Loucy (cell line): ENCODE results near the gene SULT1A3.
"Not testable (repeated sequence)": the region's sequence is repeated elsewhere in the genome, so short reads cannot be mapped to it uniquely, and the experiment has no call there.

ENCODE experiments used
- H2AFZ ChIP-seq: fragments of 200-600 bp; sonication (generic); 2 replicates; pipeline ENCODE4 v1.6.0; 2016; ENCODE audit warnings: antibody characterized with exemption, mild to moderate bottlenecking, low read length, moderate library complexity
- H3F3A ChIP-seq: fragments of 200-600 bp; 2 replicates; pipeline ENCODE4 v1.6.0; 2016; ENCODE audit warnings: antibody characterized with exemption, low read depth, mild to moderate bottlenecking
- H3K27me3 ChIP-seq: fragments of 200-600 bp; sonication (generic); 2 replicates; pipeline ENCODE4 v1.6.1; 2014; ENCODE audit warnings: low read length, mild to moderate bottlenecking; ENCODE audit not compliant: insufficient read depth, poor library complexity, severe bottlenecking
- H3K36me3 ChIP-seq: fragments of 200-600 bp; sonication (generic); 2 replicates; pipeline ENCODE4 v1.6.1; 2016; ENCODE audit warnings: low read length; ENCODE audit not compliant: insufficient read depth
- H3K4me1 ChIP-seq: fragments of 200-600 bp; sonication (generic); 2 replicates; pipeline ENCODE4 v1.5.1; 2014; ENCODE audit warnings: low read length, mild to moderate bottlenecking; ENCODE audit not compliant: insufficient read depth, poor library complexity, severe bottlenecking
- H3K4me2 ChIP-seq: fragments of 200-600 bp; sonication (generic); 2 replicates; pipeline ENCODE4 v1.6.0; 2014; ENCODE audit warnings: antibody characterized with exemption, low read length, low read depth, mild to moderate bottlenecking; ENCODE audit not compliant: poor library complexity, severe bottlenecking
- H3K4me3 ChIP-seq: fragments of 200-600 bp; sonication (generic); 2 replicates; pipeline ENCODE4 v1.5.1; 2014; ENCODE audit warnings: low read length, mild to moderate bottlenecking, mixed read lengths; ENCODE audit not compliant: poor library complexity, severe bottlenecking
- H3K79me2 ChIP-seq: fragments of 200-600 bp; sonication (generic); 2 replicates; pipeline ENCODE4 v1.6.1; 2014; ENCODE audit warnings: low read length; ENCODE audit not compliant: insufficient read depth
- H3K9ac ChIP-seq: fragments of 200-600 bp; sonication (generic); 2 replicates; pipeline ENCODE4 v1.6.0; 2014; ENCODE audit warnings: mild to moderate bottlenecking, low read depth, low read length, moderate library complexity; ENCODE audit not compliant: poor library complexity, severe bottlenecking
- H3K9me2 ChIP-seq: fragments of 200-600 bp; sonication (generic); replicated peaks from 2 replicates; pipeline ENCODE4 v1.6.1; 2016; ENCODE audit warnings: low read depth, low read length, mixed read lengths
- H3K9me3 ChIP-seq: fragments of 200-600 bp; sonication (generic); 2 replicates; pipeline ENCODE4 v1.6.1; 2014; ENCODE audit warnings: mild to moderate bottlenecking, antibody characterized with exemption, low read length, low read depth; ENCODE audit not compliant: insufficient read depth
- H4K20me1 ChIP-seq: fragments of 200-600 bp; sonication (generic); 2 replicates; pipeline ENCODE4 v1.6.0; 2014; ENCODE audit warnings: antibody characterized with exemption, low read length, mild to moderate bottlenecking; ENCODE audit not compliant: insufficient read depth, poor library complexity, severe bottlenecking
- EZH2phosphoT487 ChIP-seq: fragments of 200-600 bp; IDR thresholded peaks from 2 replicates; pipeline ENCODE4 v1.6.1; 2018; ENCODE audit warnings: antibody characterized with exemption, mild to moderate bottlenecking, moderate library complexity, borderline replicate concordance
- TF ChIP-seq, protein P1 (sequence below): fragments of 200-600 bp; sonication (generic); conservative IDR thresholded peaks from 2 replicates; pipeline ENCODE4 v1.5.1; 2014; ENCODE audit warnings: mild to moderate bottlenecking, antibody characterized with exemption, low read length

Gene SULT1A3

GRCh38 chr16:30199049-30199448 is at the start of gene SULT1A3:
Gene SULT1A3, plus strand, starts transcription at chr16:30199255. Its CDS starts 1,474 bp downstream, at chr16:30200729.
- H3K9me2 ChIP-seq, H4K20me1 ChIP-seq, H3K9ac ChIP-seq, H3F3A ChIP-seq, H3K4me1 ChIP-seq, H3K4me2 ChIP-seq, H3K4me3 ChIP-seq, H3K36me3 ChIP-seq, H3K79me2 ChIP-seq, H3K9me3 ChIP-seq, H2AFZ ChIP-seq, H3K27me3 ChIP-seq: not testable (repeated sequence)

DNA sequence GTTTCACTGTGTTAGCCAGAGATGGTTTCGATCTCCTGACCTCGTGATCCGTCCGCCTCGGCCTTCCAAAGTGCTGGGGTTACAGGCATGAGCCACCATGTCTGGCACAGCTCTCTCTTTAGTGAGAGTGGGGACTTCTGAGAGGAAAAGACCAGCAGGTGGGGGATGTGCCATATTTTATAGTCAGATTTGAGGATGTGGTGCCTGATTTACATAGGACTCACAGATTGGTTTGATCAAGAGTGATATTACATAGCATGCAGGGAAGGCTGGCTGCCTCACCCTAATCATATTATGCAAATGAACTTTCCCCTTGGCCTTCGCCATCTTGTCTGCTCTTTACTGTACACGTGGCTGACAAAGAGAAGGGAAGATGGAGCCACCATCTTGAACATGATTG is 48.0 kb upstream of the SULT1A3 start:
- no peak overlapping the region for H3K4me2 ChIP-seq
- no peaks in the 10 kb centered on the region for H3K4me1 ChIP-seq

GRCh38 chr16:30152517-30152916 is 46.5 kb upstream of the SULT1A3 start:
- H4K20me1 ChIP-seq, result no peaks in the 10 kb centered on the region
- H2AFZ ChIP-seq, result no peak overlapping the region
- no peaks in the 10 kb centered on the region for H3F3A ChIP-seq
- no peak overlapping the region for H3K4me3 ChIP-seq
- H3K79me2 ChIP-seq, result no peaks in the 10 kb centered on the region
- no peaks in the 10 kb centered on the region for H3K36me3 ChIP-seq
- no peak overlapping the region for H3K4me2 ChIP-seq
- H3K4me1 ChIP-seq, result no peaks in the 10 kb centered on the region
- H3K9me3 ChIP-seq, result peaks cover 8% of the 10 kb centered on the region
- no peaks in the 10 kb centered on the region for H3K9me2 ChIP-seq
- TF ChIP-seq, protein P1, sequence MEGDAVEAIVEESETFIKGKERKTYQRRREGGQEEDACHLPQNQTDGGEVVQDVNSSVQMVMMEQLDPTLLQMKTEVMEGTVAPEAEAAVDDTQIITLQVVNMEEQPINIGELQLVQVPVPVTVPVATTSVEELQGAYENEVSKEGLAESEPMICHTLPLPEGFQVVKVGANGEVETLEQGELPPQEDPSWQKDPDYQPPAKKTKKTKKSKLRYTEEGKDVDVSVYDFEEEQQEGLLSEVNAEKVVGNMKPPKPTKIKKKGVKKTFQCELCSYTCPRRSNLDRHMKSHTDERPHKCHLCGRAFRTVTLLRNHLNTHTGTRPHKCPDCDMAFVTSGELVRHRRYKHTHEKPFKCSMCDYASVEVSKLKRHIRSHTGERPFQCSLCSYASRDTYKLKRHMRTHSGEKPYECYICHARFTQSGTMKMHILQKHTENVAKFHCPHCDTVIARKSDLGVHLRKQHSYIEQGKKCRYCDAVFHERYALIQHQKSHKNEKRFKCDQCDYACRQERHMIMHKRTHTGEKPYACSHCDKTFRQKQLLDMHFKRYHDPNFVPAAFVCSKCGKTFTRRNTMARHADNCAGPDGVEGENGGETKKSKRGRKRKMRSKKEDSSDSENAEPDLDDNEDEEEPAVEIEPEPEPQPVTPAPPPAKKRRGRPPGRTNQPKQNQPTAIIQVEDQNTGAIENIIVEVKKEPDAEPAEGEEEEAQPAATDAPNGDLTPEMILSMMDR, result no peak
- TF ChIP-seq EZH2phosphoT487, result no peak
- no peaks in the 10 kb centered on the region for H3K27me3 ChIP-seq
- no peak overlapping the region for H3K9ac ChIP-seq

More for the DNA sequence above, 48.0 kb upstream of the SULT1A3 start:
- Histone ChIP-seq H3K27me3 (no peaks in the 10 kb centered on the region), H4K20me1 (no peaks in the 10 kb centered on the region), H3K9ac (no peak overlapping the region), H3F3A (no peaks in the 10 kb centered on the region), H2AFZ (no peak overlapping the region), H3K9me3 (peaks cover 8% of the 10 kb centered on the region), H3K79me2 (no peaks in the 10 kb centered on the region), H3K4me3 (no peak overlapping the region), H3K9me2 (no peaks in the 10 kb centered on the region), H3K36me3 (no peaks in the 10 kb centered on the region)
- no peak for TF ChIP-seq EZH2phosphoT487
- TF ChIP-seq, protein P1, result no peak

GRCh38 chr16:30155188-30155587 is 43.9 kb upstream of the SULT1A3 start:
- no peaks in the 10 kb centered on the region for H3K79me2 ChIP-seq
- no peak overlapping the region for H3K4me2 ChIP-seq
- no peak overlapping the region for H2AFZ ChIP-seq
- H3K36me3 ChIP-seq, result no peaks in the 10 kb centered on the region
- no peaks in the 10 kb centered on the region for H3K27me3 ChIP-seq
- no peak overlapping the region for H3K4me3 ChIP-seq
- no peak overlapping the region for H3K9ac ChIP-seq
- no peaks in the 10 kb centered on the region for H4K20me1 ChIP-seq
- H3F3A ChIP-seq, result no peaks in the 10 kb centered on the region
- TF ChIP-seq, protein P1, result no peak
- TF ChIP-seq EZH2phosphoT487, result no peak
- H3K9me2 ChIP-seq, result no peaks in the 10 kb centered on the region
- no peaks in the 10 kb centered on the region for H3K4me1 ChIP-seq
- no peaks in the 10 kb centered on the region for H3K9me3 ChIP-seq
